Lung (tissue), 12 donors: ENCODE data around the gene OR4D6. TPM values are rescaled to one million over a fixed set of nuclear protein-coding genes. Genes with fewer than 3 reads are reported as not detected.

Source experiments
- ATAC-seq: fragments of 200-7000 bp; cut with Tn5 transposase; one replicate; pipeline ENCODE4 v1.9.1; 2020; ENCODE audit warnings: moderate number of reproducible peaks; ENCODE audit not compliant: insufficient read depth, low FRiP score
- DNase-seq, 3 donors: peaks; one replicate each; pipeline ENCODE4 v3.0.0-alpha.2; 2013 to 2017
- H3K27ac ChIP-seq, 2 donors: one replicate each; pipeline ENCODE4 v1.5.1; 2013; ENCODE audit warnings: mild to moderate bottlenecking in 2 of 2, moderate library complexity in 2 of 2, control low read depth in 1 of 2, inconsistent platforms in 1 of 2, low read depth in 1 of 2, low read length in 1 of 2
- H3K27me3 ChIP-seq, 3 donors: one replicate each; pipeline ENCODE4 v1.5.1; 2013; ENCODE audit warnings: low read length in 2 of 3; ENCODE audit not compliant: control insufficient read depth in 3 of 3, insufficient read depth in 3 of 3
- H3K36me3 ChIP-seq, 4 donors: one replicate each; pipeline ENCODE4 v1.5.1; 2013; ENCODE audit warnings: low read length in 4 of 4, mild to moderate bottlenecking in 1 of 4, moderate library complexity in 1 of 4; ENCODE audit not compliant: control insufficient read depth in 4 of 4, insufficient read depth in 4 of 4
- H3K4me1 ChIP-seq, 5 donors: one replicate each; pipeline ENCODE4 v1.5.1; 2013; ENCODE audit warnings: low read length in 5 of 5, mild to moderate bottlenecking in 2 of 5, moderate library complexity in 1 of 5; ENCODE audit not compliant: control insufficient read depth in 5 of 5, insufficient read depth in 5 of 5
- H3K4me3 ChIP-seq: one replicate; pipeline ENCODE4 v1.5.1; 2013; ENCODE audit warnings: mild to moderate bottlenecking, control low read depth, moderate library complexity
- H3K9ac ChIP-seq, 2 donors: one replicate each; pipeline ENCODE4 v1.5.1; 2013; ENCODE audit warnings: low read length in 2 of 2, control low read depth in 1 of 2; ENCODE audit not compliant: insufficient read depth in 1 of 2
- H3K9me3 ChIP-seq, 4 donors: one replicate each; pipeline ENCODE4 v1.5.1; 2013; ENCODE audit warnings: low read length in 3 of 4, mild to moderate bottlenecking in 1 of 4, moderate library complexity in 1 of 4; ENCODE audit not compliant: control insufficient read depth in 4 of 4, insufficient read depth in 3 of 4
- CTCF ChIP-seq: IDR thresholded peaks from 2 replicates; pipeline ENCODE4 v1.5.1; 2012; ENCODE audit warnings: mild to moderate bottlenecking; ENCODE audit errors: control extremely low read depth, extremely low read depth
- WGBS, 2 donors: extraction: QIAGEN DNeasy Blood & Tissue Kit; methylation state at CpG; one replicate each; pipeline ENCODE4 v1.1.7; 2013; 5-methylcytosine and 5-hydroxymethylcytosine counted together
- polyA plus RNA-seq, 2 donors: library from polyadenylated mRNA; stranded (reverse); fragments of 200-250 nt; gene quantifications; one replicate each; pipeline ENCODE4 v1.2.1, GENCODE V29; 2013
- total RNA-seq, 2 donors: library from RNA; depleted of rRNA in 1 of 2; stranded (reverse); fragments of >200 nt in 1 of 2; gene quantifications; one replicate each; pipeline ENCODE4 v1.2.1, GENCODE V29; 2014 to 2021
- donor health status: control.
- donor health status: control.
- donor health status: Bipolar disorder and iron deficiency.
- donor health status: healthy.
- donor health status: DM: yes; HTN: yes; CAD: no.

The OR4D6 gene
- total and polyA plus RNA-seq, 4 donors, result not detected

GRCh38 chr11:59479906-59480305 is 23.1 kb downstream of the OR4D6 start:
- no peak for DNase-seq
- Histone ChIP-seq H3K9ac (no peak overlapping the region), H3K4me1 (no peaks in the 10 kb centered on the region), H3K27me3 (no peaks in the 10 kb centered on the region), H3K9me3 (no peaks in the 10 kb centered on the region), H3K4me3 (no peak overlapping the region), H3K27ac (no peak overlapping the region), H3K36me3 (no peaks in the 10 kb centered on the region)
- ATAC-seq, result no peak
- TF ChIP-seq CTCF, result no peak

GRCh38 chr11:59480359-59480758 is 23.6 kb downstream of the OR4D6 start:
- H3K36me3 ChIP-seq, result no peaks in the 10 kb centered on the region
- no peak overlapping the region for H3K4me3 ChIP-seq
- H3K27me3 ChIP-seq, result no peaks in the 10 kb centered on the region
- no peaks in the 10 kb centered on the region for H3K9me3 ChIP-seq
- ATAC-seq, result no peak
- TF ChIP-seq CTCF, result no peak
- no peak for DNase-seq
- H3K4me1 ChIP-seq, result no peaks in the 10 kb centered on the region
- WGBS, 2 donors, result 79 to 89% methylated on average over 3 of the region's 3 CpGs
- no peak overlapping the region for H3K27ac ChIP-seq
- no peak overlapping the region for H3K9ac ChIP-seq

GRCh38 chr11:59501931-59502330 is 45.2 kb downstream of the OR4D6 start:
- DNase-seq (no peak), ATAC-seq (no peak)
- WGBS, 2 donors, result 38 to 51% methylated on average over 1 of the region's 1 CpG
- Histone ChIP-seq H3K9ac (no peak overlapping the region), H3K27ac (no peak overlapping the region), H3K9me3 (peaks cover 0 to 6% (median 0%) of the 10 kb centered on the region in 4 donors), H3K4me3 (no peak overlapping the region), H3K36me3 (no peaks in the 10 kb centered on the region), H3K4me1 (no peaks in the 10 kb centered on the region), H3K27me3 (no peaks in the 10 kb centered on the region)
- no peak for TF ChIP-seq CTCF

GRCh38 chr11:59503276-59503675 is 46.5 kb downstream of the OR4D6 start, which contains the start of gene OR4D11:
Gene OR4D11, plus strand, starts transcription at chr11:59503576. Its CDS starts 0 bp downstream, at chr11:59503576.
- Histone ChIP-seq H3K27ac (no peak within 1 kb of the TSS), H3K27me3 (no peaks in the 10 kb centered on the region), H3K9ac (no peak within 1 kb of the TSS), H3K4me1 (no peaks in the 10 kb centered on the region), H3K4me3 (no peak within 1 kb of the TSS), H3K36me3 (no peaks in the 10 kb centered on the region), H3K9me3 (peaks cover 0 to 6% (median 0%) of the 10 kb centered on the region in 4 donors)
- ATAC-seq, result no peak
- DNase-seq, result no peak
- TF ChIP-seq CTCF, result no peak
